Activated CD8-positive, alpha-beta T cell treated with anti-CD3 and anti-CD28 coated beads, Interleukin-2, amount 10 ng/mL, durations not matched to agents 7 days and 5 days (primary cell): ENCODE measurements around the gene MEX3A. TPM values are rescaled to one million over a fixed set of nuclear protein-coding genes. Genes with fewer than 3 reads are reported as not detected.

Experiments
- ATAC-seq: fragments of 150-1000 bp; cut with Tn5 transposase; one replicate; pipeline ENCODE4 v1.10.0; 2021; ENCODE audit warnings: moderate library complexity
- CTCF ChIA-PET: fragments of 350-600 bp; sonication (Branson Sonifier 250); formaldehyde crosslinking; loops from one replicate; lab custom pipeline; 2021; ENCODE audit warnings: antibody characterized with exemption; lab: Charles Lee
- POLR2A ChIA-PET: fragments of 350-600 bp; sonication (Branson Sonifier 250); formaldehyde crosslinking; loops from one replicate; lab custom pipeline; 2021; ENCODE audit warnings: antibody characterized with exemption; lab: Charles Lee
- DNase-seq: peaks from one replicate; pipeline ENCODE4 v3.0.0-alpha.2; 2020
- H3K27ac Mint-ChIP-seq: one replicate; pipeline ENCODE4 v1.8.0; 2021; ENCODE audit warnings: mild to moderate bottlenecking, mixed read lengths
- H3K27me3 Mint-ChIP-seq: one replicate; pipeline ENCODE4 v1.8.0; 2021; ENCODE audit warnings: low read depth, mixed read lengths
- H3K36me3 Mint-ChIP-seq: one replicate; pipeline ENCODE4 v1.8.0; 2021; ENCODE audit warnings: low read depth, mixed read lengths
- H3K4me1 Mint-ChIP-seq: one replicate; pipeline ENCODE4 v1.8.0; 2021; ENCODE audit warnings: low read depth, mixed read lengths
- H3K4me3 Mint-ChIP-seq: one replicate; pipeline ENCODE4 v1.8.0; 2021; ENCODE audit warnings: mild to moderate bottlenecking, mixed read lengths
- H3K9me3 Mint-ChIP-seq: one replicate; pipeline ENCODE4 v1.8.0; 2022; ENCODE audit warnings: mixed read lengths; ENCODE audit not compliant: insufficient read depth
- total RNA-seq, 2 experiments: library from RNA; stranded (reverse); gene quantifications; one replicate each; pipeline ENCODE4 v1.2.3, GENCODE V29; 2021

The MEX3A gene
- total RNA-seq, 2 experiments from 2014 or later = 0.05 TPM

GRCh38 chr1:156108664-156109241 lies 26.5 kb upstream of the MEX3A start:
- H3K36me3 Mint-ChIP-seq = no peaks in the 10 kb centered on the region
- POLR2A ChIA-PET = no interaction called here
- CTCF ChIA-PET = interaction anchor here (1.1 to 2.1 kb wide), 2 partner anchors 12 to 37 kb away, joined by 3 to 13 read pairs; no protein-coding TSS in a partner anchor
- H3K4me1 Mint-ChIP-seq = peaks cover 28% of the 10 kb centered on the region
- H3K27ac Mint-ChIP-seq = no peak overlapping the region
- H3K4me3 Mint-ChIP-seq = no peak overlapping the region
- H3K9me3 Mint-ChIP-seq = no peaks in the 10 kb centered on the region
- no peak for ATAC-seq
- H3K27me3 Mint-ChIP-seq = peaks cover 42% of the 10 kb centered on the region
- no peak for DNase-seq

GRCh38 chr1:156108057-156108456 lies 25.8 kb upstream of the MEX3A start:
- H3K4me1 Mint-ChIP-seq = peaks cover 32% of the 10 kb centered on the region
- no peak for ATAC-seq

GRCh38 chr1:156106624-156107488 lies 24.6 kb upstream of the MEX3A start:
- Mint-ChIP-seq H3K36me3 (no peaks in the 10 kb centered on the region), H3K4me1 (peaks cover 35% of the 10 kb centered on the region), H3K9me3 (no peaks in the 10 kb centered on the region), H3K4me3 (peak overlapping the region; percentile 24), H3K27ac (peak overlapping the region; percentile 69), H3K27me3 (peaks cover 29% of the 10 kb centered on the region)
- ATAC-seq = no peak
- DNase-seq = no peak
- CTCF ChIA-PET = interaction anchor here (0.9 to 2.9 kb wide), 5 partner anchors 9 to 23 kb away, joined by 5 to 38 read pairs (median 11); no protein-coding TSS in a partner anchor
- POLR2A ChIA-PET = interaction anchor here (1.1 to 1.5 kb wide), 2 partner anchors 10 to 20 kb away, joined by 3 to 5 read pairs; no protein-coding TSS in a partner anchor

More at GRCh38 chr1:156108057-156108456, 25.8 kb upstream of the MEX3A start:
- CTCF ChIA-PET = interaction anchor here (2.9 kb wide), 1 partner anchor 11 kb away, joined by 38 read pairs; no protein-coding TSS in a partner anchor
- Mint-ChIP-seq H3K27ac (no peak overlapping the region), H3K9me3 (no peaks in the 10 kb centered on the region), H3K4me3 (no peak overlapping the region), H3K36me3 (no peaks in the 10 kb centered on the region), H3K27me3 (peaks cover 36% of the 10 kb centered on the region)
- POLR2A ChIA-PET = interaction anchor here (1.1 kb wide), 1 partner anchor 19 kb away, joined by 3 read pairs; no protein-coding TSS in a partner anchor
- DNase-seq = no peak

DNA sequence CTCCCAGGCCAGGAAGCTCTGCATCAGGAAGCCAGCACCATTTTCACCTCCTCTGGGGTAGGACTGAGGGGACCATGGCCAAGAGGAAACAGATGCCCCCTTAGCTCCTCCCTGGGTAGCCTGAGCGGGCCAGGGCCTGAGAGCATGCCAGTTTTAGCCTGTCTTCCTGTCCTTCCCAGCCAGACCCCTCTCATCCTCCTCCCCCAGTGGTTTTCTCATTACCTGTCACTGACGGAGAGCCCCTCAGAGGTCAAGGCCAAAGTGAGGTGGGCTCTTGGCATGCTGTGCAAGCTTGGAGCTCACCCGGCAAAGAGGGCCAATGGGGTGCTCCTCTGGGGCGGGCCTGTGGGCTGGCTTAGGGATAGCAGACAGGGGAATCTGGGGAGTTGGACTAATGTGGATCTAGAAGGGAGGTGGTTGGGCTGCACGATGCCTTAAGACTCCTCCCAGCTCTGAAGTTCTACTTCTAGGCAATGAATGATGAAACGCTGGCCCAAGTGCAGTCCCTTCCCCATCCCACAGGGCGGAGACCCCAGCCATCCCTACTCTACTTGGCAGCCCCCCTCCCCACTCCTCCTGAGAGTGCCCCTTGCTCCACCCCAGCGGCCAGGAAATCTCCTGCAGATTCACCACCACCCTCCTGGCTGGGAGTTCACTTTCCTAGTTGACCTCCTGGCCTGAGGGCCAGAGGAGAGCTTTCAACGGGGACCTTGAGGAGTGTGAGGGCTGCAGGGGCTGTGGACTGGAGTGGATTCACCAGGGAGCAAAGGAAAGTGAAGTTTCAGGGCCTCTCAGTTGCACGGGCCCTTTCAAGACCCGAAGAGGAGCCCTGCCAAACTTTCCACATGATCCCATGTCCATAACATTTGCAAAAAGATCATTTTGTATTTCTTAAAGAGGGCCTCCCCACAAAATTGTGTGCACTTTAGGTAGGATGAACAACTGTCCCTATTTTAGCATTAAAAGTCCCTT lies 22.9 kb upstream of the MEX3A start:
- H3K36me3 Mint-ChIP-seq = no peaks in the 10 kb centered on the region
- peaks cover 35% of the 10 kb centered on the region for H3K4me1 Mint-ChIP-seq
- CTCF ChIA-PET = interaction anchor here (1.0 to 2.9 kb wide), 7 partner anchors 8 to 39 kb away, joined by 3 to 38 read pairs (median 7); partner anchors contain the start of gene LMNA

GRCh38 chr1:156104065-156104810 lies 22.0 kb upstream of the MEX3A start:
- ATAC-seq (peak; percentile 17), DNase-seq (no peak)
- Mint-ChIP-seq H3K4me1 (peaks cover 35% of the 10 kb centered on the region), H3K36me3 (no peaks in the 10 kb centered on the region), H3K4me3 (no peak overlapping the region), H3K27me3 (peaks cover 35% of the 10 kb centered on the region), H3K27ac (peak overlapping the region; percentile 12), H3K9me3 (no peaks in the 10 kb centered on the region)
- ChIA-PET CTCF (interaction anchor here (1.0 to 1.9 kb wide), 4 partner anchors 7 to 38 kb away, joined by 3 to 9 read pairs (median 6); partner anchors contain the start of gene LMNA), POLR2A (interaction anchor here (1.0 kb wide), 1 partner anchor 22 kb away, joined by 3 read pairs; no protein-coding TSS in a partner anchor)

More for the DNA sequence above, 22.9 kb upstream of the MEX3A start:
- Mint-ChIP-seq H3K9me3 (no peaks in the 10 kb centered on the region), H3K27me3 (peaks cover 35% of the 10 kb centered on the region), H3K27ac (no peak overlapping the region), H3K4me3 (peak overlapping the region; percentile 56)
- DNase-seq (no peak), ATAC-seq (no peak)
- POLR2A ChIA-PET = interaction anchor here (1.0 to 1.5 kb wide), 2 partner anchors 8 to 21 kb away, joined by 3 to 5 read pairs; no protein-coding TSS in a partner anchor

DNA sequence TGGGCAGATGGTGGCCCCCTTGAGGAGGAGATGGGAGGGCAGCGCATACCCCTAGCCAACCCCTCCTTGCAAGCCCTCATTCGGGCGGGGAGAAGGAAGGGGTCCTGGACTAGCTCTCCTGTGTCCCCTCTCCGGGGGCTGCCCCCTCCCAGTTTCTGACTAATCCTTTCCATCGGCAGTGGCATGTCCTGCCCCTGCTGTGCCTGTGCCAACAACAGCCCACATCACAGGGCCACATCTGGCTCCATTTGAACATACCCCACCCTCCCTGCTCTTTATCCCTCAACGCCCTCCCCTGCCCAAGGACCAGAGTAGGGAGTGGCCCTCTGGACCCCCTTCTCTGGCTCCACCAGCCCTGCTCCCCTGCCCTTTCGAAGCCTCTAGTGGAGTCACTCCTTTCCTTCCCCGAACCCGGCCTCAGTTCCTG lies 21.3 kb upstream of the MEX3A start:
- Mint-ChIP-seq H3K27ac (no peak overlapping the region), H3K4me3 (no peak overlapping the region), H3K27me3 (peaks cover 34% of the 10 kb centered on the region), H3K36me3 (no peaks in the 10 kb centered on the region), H3K4me1 (peaks cover 36% of the 10 kb centered on the region), H3K9me3 (no peaks in the 10 kb centered on the region)
- POLR2A ChIA-PET = no interaction called here
- CTCF ChIA-PET = interaction anchor here (1.6 to 1.9 kb wide), 2 partner anchors 12 to 26 kb away, joined by 5 to 9 read pairs; no protein-coding TSS in a partner anchor
- ATAC-seq (no peak), DNase-seq (no peak)

GRCh38 chr1:156102633-156103511 lies 20.6 kb upstream of the MEX3A start:
- Mint-ChIP-seq H3K27me3 (peaks cover 36% of the 10 kb centered on the region), H3K9me3 (no peaks in the 10 kb centered on the region), H3K36me3 (no peaks in the 10 kb centered on the region), H3K4me3 (no peak overlapping the region), H3K4me1 (peaks cover 42% of the 10 kb centered on the region), H3K27ac (no peak overlapping the region)
- no peak for ATAC-seq
- ChIA-PET CTCF (interaction anchor here (1.6 to 17.6 kb wide), 3 partner anchors 12 to 26 kb away, joined by 5 to 534 read pairs (median 112); partner anchors contain the start of gene LMNA), POLR2A (interaction anchor here (1.1 kb wide), 1 partner anchor 23 kb away, joined by 3 read pairs; no protein-coding TSS in a partner anchor)
- no peak for DNase-seq

GRCh38 chr1:156101880-156102279 lies 19.6 kb upstream of the MEX3A start:
- DNase-seq = no peak
- no peaks in the 10 kb centered on the region for H3K9me3 Mint-ChIP-seq
- ChIA-PET POLR2A (no interaction called here), CTCF (interaction anchor here (9.8 to 17.6 kb wide), 2 partner anchors 14 to 27 kb away, joined by 112 to 534 read pairs; partner anchors contain the start of gene LMNA)
- H3K27me3 Mint-ChIP-seq = peaks cover 36% of the 10 kb centered on the region
- no peaks in the 10 kb centered on the region for H3K36me3 Mint-ChIP-seq
- H3K4me1 Mint-ChIP-seq = peaks cover 52% of the 10 kb centered on the region
- ATAC-seq = no peak
- no peak overlapping the region for H3K27ac Mint-ChIP-seq
- H3K4me3 Mint-ChIP-seq = no peak overlapping the region

DNA sequence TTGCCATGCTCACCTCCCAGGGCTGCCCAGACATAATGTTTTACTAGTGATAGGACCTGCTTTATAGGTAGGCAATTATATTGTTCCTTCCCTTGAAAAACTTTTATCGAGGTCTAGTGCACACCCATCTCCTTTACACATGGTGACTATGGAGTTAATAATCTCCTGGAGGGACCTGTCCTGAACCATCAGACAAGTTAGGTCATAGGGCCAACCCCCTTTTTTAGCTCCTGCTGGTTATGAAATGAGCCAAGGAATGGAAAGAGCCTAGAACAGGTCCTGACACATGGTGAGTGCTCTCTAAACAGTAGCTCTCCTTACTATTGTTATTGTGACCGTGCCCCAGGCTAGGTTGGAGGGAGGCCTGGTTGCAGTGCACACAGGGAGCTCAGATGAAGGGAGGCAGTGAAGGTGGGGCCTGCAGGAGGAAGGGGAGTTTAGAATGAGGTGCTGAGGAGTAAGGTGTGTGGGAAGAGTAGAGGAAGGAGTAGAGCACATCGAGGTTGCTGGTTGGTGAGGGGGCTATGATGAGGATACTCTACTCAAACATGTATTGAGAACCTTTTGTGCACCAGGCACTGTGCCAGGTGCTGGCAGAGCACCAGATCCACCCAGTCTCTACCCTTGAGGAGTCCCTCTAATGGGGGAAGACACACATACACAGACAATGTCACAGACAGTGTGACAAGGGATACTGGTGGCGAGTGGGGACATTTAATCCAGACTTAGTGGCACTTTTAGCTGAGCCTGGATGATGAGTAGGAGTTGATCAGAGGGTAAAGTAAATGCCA lies 18.1 kb upstream of the MEX3A start:
- ATAC-seq = no peak
- CTCF ChIA-PET = interaction anchor here (0.7 to 17.6 kb wide), 8 partner anchors 10 to 346 kb away, joined by 3 to 534 read pairs (median 7); partner anchors contain the start of gene LMNA
- Mint-ChIP-seq H3K4me1 (peaks cover 52% of the 10 kb centered on the region), H3K9me3 (no peaks in the 10 kb centered on the region), H3K27ac (no peak overlapping the region), H3K27me3 (peaks cover 33% of the 10 kb centered on the region), H3K36me3 (no peaks in the 10 kb centered on the region), H3K4me3 (no peak overlapping the region)
- no peak for DNase-seq
- POLR2A ChIA-PET = interaction anchor here (5.4 kb wide), 1 partner anchor 26 kb away, joined by 44 read pairs; no protein-coding TSS in a partner anchor
